GM04504 (cell line): ENCODE results near the gene WWOX.

Source experiments
- DNase-seq: peaks from one replicate; pipeline ENCODE4 v3.0.0-alpha.2; 2012; ENCODE audit warnings: low read depth

The WWOX gene

DNA sequence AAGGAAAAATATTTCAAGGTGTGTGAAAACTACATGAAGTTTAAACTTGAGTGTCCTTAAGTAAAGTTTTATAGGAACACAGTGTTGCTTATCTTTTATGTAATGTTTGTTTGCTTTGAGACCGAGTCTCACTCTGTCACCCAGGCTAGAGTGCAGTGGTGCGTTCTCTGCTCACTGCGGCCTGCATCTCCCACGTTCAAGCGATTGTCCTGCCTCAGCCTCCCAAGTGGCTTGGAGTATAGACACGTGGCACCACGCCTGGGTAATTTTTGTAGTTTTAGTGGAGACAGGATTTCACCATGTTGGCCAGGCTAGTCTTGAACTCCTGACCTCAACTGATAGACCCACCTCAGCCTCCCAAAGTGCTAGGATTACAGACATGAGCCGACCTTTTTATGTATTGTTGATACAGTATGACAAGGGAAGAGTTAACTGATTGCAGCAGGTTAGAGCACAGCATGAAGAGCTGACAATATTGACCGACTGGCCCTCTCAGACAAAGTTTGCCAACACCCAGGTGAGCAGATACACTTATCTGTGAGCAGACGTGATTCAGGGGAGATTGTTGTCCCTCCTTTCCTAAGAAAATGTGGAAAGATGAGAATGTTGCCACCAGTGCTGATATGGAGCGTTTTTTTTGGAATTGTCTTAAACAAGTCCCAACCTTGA lies 373.7 kb downstream of the WWOX start:
- no peak for DNase-seq

GRCh38 chr16:78474762-78475161 lies 375.3 kb downstream of the WWOX start:
- no peak for DNase-seq

- no peak for DNase-seq
Observed at GRCh38 chr16:78476615-78477014, 377.2 kb downstream of the WWOX start.

- DNase-seq, result no peak
Observed at GRCh38 chr16:78478267-78478861, 378.9 kb downstream of the WWOX start.

DNA sequence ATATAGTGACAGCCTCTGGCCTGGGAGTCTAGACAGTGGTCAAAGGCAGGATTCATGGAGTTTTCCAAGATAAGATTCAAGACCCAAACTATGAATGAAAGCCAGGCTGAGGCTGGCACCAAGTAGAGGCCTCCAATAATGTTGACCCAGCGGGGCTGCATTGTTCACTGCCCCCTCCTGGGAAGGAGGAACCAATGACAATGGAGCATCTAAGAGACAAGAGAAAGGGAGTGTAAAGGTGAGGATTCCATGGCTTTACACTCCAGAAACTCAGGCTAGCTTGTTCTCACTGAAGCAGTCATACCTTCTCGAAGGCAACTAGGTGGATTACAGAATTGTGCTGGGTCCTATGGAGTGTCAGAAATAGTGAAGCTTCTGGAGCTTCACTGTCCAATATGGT lies 380.3 kb downstream of the WWOX start:
- DNase-seq, result no peak

- no peak for DNase-seq
Observed at GRCh38 chr16:78480588-78480987, 381.1 kb downstream of the WWOX start.

DNA sequence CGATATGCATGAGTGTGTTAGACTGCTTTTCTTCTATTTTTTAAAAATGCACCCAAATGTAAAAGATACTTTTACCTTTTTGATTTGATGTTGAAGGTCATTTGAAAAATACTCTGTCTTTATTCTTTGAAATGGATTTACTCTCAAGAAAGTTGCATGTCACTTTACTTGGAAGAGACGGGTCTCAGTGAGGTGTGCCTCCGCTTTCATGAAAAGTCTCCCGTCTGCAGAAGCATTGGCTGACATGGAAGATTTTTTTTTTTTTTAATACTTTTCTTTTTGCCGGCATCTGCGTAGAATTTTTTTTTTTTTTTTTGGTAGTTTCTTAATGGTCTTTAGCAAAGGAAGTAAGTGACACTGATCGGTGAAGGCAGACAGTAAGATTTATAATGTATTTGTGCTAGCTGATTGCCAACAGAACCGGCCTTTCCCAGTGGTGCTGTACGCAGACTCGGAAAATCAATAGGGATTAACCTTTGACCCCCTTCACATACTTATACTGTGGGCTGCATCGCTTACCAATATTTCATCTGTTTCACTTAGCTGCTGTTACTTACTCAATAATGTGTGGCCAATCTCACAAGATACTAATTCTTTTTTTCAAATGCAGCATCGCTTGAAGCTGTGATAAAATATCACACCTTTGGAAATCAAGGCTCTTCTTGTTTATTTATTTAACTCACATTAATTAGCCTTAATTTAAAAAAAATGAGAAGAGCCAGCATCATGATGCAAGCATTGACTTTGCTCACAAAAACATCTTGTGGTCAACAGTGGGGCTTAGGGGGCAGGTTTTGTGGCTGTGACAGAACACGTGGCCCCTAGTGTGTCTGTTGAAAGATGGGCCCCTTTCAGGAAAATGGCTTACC lies 383.9 kb downstream of the WWOX start:
- DNase-seq, result no peak

DNA sequence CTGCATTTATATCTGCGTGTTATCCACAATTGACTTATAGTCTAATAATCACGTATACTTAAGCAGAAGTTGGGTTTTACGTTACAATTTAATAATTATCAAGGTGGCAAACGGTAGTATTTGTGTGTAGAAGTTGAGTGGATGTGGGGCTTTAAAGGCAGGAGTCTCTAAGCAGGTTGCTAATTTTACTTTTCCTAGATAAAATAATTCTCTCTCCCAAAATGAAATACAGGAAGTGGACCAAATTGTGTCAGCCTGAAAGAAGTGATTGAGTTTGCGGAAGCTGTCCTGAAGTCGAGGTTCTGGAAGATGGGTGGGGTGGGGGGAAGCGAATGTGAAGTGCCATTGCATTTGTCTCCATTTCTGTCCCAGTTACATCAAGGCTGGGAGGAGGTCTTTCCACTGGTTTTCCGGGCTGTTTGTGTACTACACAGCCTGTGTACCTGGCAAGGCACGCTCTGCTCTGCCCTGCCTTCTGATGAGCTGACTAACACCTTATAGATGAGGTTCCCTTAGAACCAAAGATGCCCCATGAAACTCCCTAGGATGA lies 385.1 kb downstream of the WWOX start:
- no peak for DNase-seq

GRCh38 chr16:78485188-78485916 lies 385.9 kb downstream of the WWOX start:
- DNase-seq, result no peak

DNA sequence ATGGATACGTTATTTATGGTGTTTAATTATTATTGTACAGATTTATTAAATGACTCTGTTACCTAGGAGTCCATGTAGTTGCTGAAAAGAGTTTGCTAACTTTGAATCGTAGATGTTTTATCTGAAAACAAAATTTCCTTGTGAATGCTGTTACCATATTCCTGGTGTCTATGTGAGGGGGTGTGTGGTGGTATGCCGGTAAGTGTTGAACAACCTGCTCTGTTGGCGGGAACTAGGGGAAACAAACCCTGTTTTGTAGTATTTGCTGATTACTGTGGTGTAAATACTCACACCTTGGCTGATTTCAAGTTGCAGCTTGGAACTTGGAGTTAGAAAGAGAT lies 386.4 kb downstream of the WWOX start:
- DNase-seq, result no peak

DNA sequence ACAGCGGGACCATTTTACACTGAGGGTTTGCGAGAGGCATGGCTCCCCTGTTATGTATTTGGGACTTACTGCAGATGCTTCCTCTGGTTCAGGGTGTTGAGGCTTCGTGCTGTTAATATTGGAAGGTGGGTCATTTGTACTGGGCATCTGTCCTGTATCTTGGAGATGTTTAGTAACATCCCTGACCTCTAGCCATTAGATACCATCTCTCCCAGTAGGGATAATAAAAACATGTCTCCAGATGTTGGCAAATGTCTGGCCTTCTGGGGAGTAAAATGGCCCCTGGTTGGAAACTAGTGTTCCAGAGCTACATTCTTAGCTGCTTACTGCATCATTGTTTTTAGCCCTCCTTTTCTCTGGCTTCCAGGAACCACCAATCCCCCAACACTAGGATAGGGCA lies 388.0 kb downstream of the WWOX start:
- no peak for DNase-seq

- no peak for DNase-seq
Observed at GRCh38 chr16:78489072-78489471, 389.6 kb downstream of the WWOX start.

GRCh38 chr16:78489631-78490030 lies 390.2 kb downstream of the WWOX start:
- DNase-seq, result no peak

- no peak for DNase-seq
Observed at GRCh38 chr16:78490431-78490830, 391.0 kb downstream of the WWOX start.

DNA sequence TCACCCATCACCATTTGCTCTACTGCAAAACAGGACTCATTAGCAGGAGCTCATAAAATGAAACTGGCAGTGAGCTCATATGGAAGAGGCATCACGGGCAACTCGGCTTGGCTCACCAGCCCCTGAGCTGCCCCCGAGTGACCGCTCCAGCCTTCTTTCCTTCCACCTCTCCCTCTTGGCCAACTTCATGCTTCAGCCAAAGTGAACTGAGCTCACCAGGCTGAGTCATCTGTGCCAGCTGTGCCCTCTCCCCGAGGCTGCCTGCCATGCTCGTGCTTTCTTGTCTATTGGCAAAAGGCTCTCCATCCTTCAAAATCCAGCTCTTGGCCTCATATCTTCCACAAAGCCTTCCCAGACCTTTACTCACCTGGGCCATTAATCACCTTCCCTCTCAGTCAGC lies 391.4 kb downstream of the WWOX start:
- no peak for DNase-seq

DNA sequence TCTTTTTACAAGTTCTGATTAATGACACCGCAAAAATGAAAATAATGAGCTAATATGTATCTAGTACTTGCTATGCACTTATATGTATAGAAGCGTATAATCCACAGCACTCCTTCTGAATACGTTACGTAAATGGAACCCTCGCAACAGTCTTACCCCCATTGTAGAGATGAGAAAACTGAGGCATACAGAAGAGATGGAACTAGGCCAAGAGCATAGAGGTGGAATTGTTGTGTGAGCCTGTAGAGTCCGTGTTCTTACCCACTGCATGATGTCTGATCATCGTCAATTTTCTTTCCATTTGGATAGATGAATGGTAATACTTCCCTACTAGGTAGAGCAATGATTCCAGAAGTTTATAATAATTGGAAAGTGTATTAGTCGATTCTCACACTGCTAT lies 394.1 kb downstream of the WWOX start:
- DNase-seq, result no peak

GRCh38 chr16:78494105-78494504 lies 394.7 kb downstream of the WWOX start:
- no peak for DNase-seq

DNA sequence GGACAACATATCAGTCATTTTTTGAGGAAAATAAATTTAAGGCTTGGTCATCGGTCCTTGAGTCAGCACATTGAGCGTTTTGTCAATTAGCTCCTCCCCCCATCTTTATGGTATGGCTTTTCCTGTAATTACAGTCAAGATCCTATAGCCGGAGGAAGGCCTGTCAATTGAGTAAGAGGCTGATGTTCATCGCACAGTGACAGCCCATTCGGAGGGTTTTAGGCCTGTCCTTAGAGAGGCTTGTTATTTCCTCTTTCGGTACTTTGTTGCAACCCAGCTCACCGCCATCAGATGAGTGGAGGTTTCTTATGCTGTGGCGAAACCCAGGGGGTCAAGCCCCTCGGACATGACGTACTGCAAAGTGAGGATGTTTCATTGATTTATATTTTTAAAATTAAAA lies 395.2 kb downstream of the WWOX start:
- no peak for DNase-seq

DNA sequence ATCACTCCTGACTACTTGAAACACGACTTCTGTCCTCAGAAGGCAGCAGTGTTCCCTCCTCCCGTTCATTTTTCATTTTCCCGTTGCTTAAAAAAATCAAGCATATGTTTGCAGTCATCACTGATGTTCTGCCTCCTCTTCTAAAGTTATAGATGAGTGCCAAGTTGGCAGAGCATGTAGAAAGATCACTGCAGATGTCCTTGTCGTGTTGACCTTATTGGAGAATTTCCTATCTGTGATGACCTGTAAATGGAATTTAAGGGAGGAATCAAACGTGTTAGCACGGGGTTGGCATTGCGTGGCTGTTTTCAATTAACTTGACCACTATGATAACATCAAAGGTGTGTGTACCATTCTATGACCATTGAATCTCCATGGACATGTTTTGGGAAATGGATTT lies 396.7 kb downstream of the WWOX start:
- DNase-seq, result no peak

- DNase-seq, result no peak
Observed at GRCh38 chr16:78499399-78499798, 399.9 kb downstream of the WWOX start.

GRCh38 chr16:78500659-78501270 lies 401.3 kb downstream of the WWOX start:
- no peak for DNase-seq

GRCh38 chr16:78501744-78502143 lies 402.3 kb downstream of the WWOX start:
- DNase-seq, result no peak
